ENCODE measurements around the gene MAF.

The MAF gene

DNA sequence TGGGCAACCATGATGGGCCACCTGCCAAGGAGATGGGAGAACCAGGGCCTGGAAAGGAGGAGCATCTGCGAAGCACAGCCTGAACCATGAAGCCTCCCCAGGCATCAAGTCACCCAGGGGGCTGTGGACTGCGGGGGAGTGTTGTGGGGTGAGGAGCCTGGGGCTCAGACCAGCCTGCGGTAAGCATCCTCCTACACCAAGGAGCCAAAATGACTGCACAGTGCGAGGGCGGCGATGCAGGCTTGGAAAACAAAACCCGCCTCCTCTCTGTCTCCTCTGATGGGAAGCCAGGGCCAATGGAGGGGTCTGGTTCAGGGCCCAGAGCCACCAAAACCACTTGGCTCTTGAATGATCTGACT lies 18.1 kb upstream of the MAF start:
- no peak for DNase-seq (ENCODE audit: low read depth in 2 of 2)
- no peak overlapping the region for H3K4me3 ChIP-seq (replicated peaks in 1 of 2; ENCODE audit: low read depth in 2 of 2, low read length in 2 of 2)
- TF ChIP-seq, protein P1, sequence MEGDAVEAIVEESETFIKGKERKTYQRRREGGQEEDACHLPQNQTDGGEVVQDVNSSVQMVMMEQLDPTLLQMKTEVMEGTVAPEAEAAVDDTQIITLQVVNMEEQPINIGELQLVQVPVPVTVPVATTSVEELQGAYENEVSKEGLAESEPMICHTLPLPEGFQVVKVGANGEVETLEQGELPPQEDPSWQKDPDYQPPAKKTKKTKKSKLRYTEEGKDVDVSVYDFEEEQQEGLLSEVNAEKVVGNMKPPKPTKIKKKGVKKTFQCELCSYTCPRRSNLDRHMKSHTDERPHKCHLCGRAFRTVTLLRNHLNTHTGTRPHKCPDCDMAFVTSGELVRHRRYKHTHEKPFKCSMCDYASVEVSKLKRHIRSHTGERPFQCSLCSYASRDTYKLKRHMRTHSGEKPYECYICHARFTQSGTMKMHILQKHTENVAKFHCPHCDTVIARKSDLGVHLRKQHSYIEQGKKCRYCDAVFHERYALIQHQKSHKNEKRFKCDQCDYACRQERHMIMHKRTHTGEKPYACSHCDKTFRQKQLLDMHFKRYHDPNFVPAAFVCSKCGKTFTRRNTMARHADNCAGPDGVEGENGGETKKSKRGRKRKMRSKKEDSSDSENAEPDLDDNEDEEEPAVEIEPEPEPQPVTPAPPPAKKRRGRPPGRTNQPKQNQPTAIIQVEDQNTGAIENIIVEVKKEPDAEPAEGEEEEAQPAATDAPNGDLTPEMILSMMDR (IDR thresholded peaks at IDR 0.05; ENCODE audit: low read depth, low read length) = no peak

DNA sequence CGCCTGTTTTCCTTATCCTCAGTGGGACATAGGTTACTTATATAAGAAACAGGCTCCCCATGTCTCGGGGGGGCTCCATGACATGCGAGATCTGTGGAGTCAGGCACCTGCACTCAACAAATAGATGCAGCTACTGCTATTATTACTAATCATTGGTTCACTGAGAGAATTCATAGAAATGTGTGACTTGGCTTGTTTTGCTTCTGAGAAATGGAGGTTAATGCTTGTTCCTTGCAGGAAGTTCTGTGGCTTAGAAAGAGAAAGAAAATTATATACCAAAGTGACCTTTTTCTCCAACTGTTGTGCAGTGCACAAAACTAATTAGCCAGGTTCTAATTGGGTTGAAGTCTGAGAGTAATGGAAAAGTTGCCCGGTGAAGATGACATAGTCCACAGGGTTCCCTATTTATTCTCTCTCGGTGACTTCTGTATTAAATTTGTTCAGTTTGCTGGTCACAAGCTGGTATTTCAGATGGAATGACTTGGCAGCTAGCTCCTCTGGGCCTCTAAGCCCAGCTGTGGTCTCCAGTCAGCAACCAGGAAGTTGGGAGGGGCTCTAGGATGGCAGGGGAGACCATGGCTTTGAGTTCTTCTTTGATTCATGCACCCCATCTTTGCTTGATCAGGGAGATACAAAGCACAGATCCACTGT lies 17.6 kb upstream of the MAF start:
- TF ChIP-seq, protein P1 (IDR thresholded peaks at IDR 0.05; ENCODE audit: low read depth, low read length) = no peak
- no peak overlapping the region for H3K4me3 ChIP-seq (replicated peaks in 1 of 2; ENCODE audit: low read depth in 2 of 2, low read length in 2 of 2)
- no peak for DNase-seq (ENCODE audit: low read depth in 2 of 2)

DNA sequence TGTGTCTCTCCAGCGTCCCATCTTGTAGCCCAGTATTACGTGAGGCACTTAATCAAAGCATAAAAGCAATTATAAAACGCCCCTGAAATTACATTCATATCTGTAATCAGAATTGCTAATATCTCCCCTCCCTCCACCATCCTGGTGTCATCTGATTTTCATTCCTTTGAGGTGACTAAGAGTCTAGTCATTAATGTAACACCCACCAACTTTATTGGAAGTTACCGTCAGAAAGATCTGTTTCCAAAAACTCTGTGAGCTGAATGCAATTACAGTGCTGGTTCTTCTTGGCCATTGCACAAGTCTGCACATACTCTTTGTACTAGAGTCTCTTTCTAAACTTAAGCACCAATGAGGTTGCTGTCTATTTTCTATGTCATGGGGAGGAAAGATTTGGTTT lies 12.5 kb upstream of the MAF start:
- H3K4me3 ChIP-seq (replicated peaks in 1 of 2; ENCODE audit: low read depth in 2 of 2, low read length in 2 of 2) = no peak overlapping the region
- TF ChIP-seq, protein P1 (IDR thresholded peaks at IDR 0.05; ENCODE audit: low read depth, low read length) = no peak
- DNase-seq (ENCODE audit: low read depth in 2 of 2) = peak in 1 of 2 donors; percentile 25

DNA sequence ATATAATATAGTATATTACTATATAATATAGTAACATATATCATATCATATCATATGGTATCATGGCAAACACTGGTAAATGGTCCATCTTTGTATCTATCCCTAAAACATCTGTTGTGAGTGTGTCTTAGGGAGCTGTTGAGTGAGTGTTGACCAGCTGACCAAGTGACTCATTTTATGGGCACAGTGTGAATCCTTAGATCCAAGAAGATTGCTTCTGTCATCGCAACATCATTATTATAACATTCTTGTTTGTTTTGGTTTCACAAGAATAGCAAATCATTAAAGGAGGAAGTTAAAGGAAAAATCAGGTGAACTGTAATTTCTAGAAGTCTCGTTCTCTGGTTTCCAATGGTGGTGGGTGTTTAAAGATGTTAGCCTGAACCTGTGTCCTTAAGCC lies 11.7 kb upstream of the MAF start:
- no peak overlapping the region for H3K4me3 ChIP-seq (replicated peaks in 1 of 2; ENCODE audit: low read depth in 2 of 2, low read length in 2 of 2)
- DNase-seq (ENCODE audit: low read depth in 2 of 2) = no peak
- TF ChIP-seq, protein P1 (IDR thresholded peaks at IDR 0.05; ENCODE audit: low read depth, low read length) = no peak

DNA sequence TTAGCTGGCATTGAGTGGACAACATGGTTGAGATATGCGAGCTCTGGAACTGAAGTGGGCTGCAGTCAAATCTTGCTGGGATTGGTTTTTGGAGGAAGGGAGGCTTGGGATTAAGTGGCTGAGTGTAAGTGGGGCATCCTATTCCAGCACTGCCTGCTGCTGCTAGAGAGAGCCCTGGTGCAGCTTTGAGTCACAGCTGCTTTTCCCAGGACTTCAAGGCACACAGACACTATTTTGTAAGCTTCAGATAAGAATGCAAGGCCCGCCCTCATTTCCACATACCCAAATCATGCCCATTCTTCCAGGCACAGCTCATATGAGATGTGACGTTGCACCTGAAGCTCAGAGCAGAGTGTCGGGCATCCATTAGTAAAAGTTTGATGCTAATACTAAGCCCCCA lies 10.2 kb upstream of the MAF start:
- TF ChIP-seq, protein P1 (IDR thresholded peaks at IDR 0.05; ENCODE audit: low read depth, low read length) = no peak
- peak; percentile 3 to 33 for DNase-seq (ENCODE audit: low read depth in 2 of 2)
- H3K4me3 ChIP-seq (replicated peaks in 1 of 2; ENCODE audit: low read depth in 2 of 2, low read length in 2 of 2) = no peak overlapping the region

DNA sequence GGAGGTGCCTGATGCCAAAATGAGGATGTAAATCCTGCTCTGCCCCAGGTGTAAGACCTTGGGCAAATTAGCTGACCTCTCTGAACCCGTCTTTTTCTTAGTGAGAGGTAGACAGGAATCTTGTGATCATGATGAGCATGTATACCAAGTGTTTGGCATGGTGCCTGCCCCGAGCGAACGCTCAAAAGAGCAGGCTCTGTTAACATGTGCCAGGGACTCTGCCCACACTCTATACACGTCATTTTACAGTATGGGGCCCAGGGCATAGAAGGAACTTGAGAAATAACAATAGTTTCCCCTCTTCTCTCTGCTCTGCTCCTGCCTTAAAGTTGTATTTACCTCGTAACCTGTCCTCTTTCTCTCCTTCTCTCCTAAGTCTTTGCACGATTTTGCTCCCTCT lies 9.3 kb upstream of the MAF start:
- no peak overlapping the region for H3K4me3 ChIP-seq (replicated peaks in 1 of 2; ENCODE audit: low read depth in 2 of 2, low read length in 2 of 2)
- TF ChIP-seq, protein P1 (IDR thresholded peaks at IDR 0.05; ENCODE audit: low read depth, low read length) = no peak
- no peak for DNase-seq (ENCODE audit: low read depth in 2 of 2)

DNA sequence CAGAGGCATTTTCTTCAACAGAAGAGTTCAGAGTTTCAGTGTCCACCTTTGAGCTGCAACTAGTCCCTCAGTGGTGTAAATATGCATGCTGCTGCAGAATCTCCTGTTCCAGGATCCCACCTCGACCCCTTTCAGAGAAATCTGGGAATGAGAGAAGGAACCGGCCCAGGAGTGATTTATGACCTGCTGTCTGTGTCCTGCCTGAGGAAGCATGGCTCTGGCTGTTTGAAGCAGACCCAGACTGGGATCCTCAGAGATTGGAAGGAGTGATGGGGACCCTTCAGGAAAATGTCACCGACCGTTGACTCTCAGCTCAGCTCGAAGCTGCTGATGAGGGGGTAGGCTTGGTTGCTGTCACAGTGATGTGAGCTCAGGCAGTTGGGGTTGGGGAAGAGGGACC lies 8.4 kb upstream of the MAF start:
- TF ChIP-seq, protein P1 (IDR thresholded peaks at IDR 0.05; ENCODE audit: low read depth, low read length) = no peak

More for the DNA sequence above, 8.4 kb upstream of the MAF start:
- DNase-seq (ENCODE audit: low read depth in 2 of 2) = no peak
- no peak overlapping the region for H3K4me3 ChIP-seq (replicated peaks in 1 of 2; ENCODE audit: low read depth in 2 of 2, low read length in 2 of 2)

All from cardiac fibroblast (primary cell).